Neural progenitor cell (in vitro differentiated cells): ENCODE measurements around the gene ARHGEF12. TPM values are rescaled to one million over a fixed set of nuclear protein-coding genes. Genes with fewer than 3 reads are reported as not detected.

Source experiments
- DNase-seq: peaks from one replicate; pipeline ENCODE4 v3.0.0-alpha.2; 2016; ENCODE audit warnings: low spot score
- H2AFZ ChIP-seq: fragments of 200-600 bp; sonication (generic); replicated peaks from 2 replicates; pipeline ENCODE4 v1.6.1; 2016; ENCODE audit warnings: antibody characterized with exemption
- H3F3A ChIP-seq: fragments of 200-600 bp; sonication (generic); 2 replicates; pipeline ENCODE4 v1.6.1; 2016; ENCODE audit warnings: antibody characterized with exemption, low read depth
- H3K27ac ChIP-seq: fragments of 200-600 bp; sonication (generic); 2 replicates; pipeline ENCODE4 v1.5.1; 2016; ENCODE audit warnings: mild to moderate bottlenecking
- H3K27me3 ChIP-seq: fragments of 200-600 bp; sonication (generic); 2 replicates; pipeline ENCODE4 v1.6.1; 2016; ENCODE audit warnings: mild to moderate bottlenecking, moderate library complexity
- H3K36me3 ChIP-seq: fragments of 200-600 bp; sonication (generic); 2 replicates; pipeline ENCODE4 v1.5.1; 2016
- H3K4me1 ChIP-seq: fragments of 200-600 bp; sonication (generic); 2 replicates; pipeline ENCODE4 v1.6.1; 2016; ENCODE audit warnings: mixed run types
- H3K4me2 ChIP-seq: fragments of 200-600 bp; sonication (generic); 2 replicates; pipeline ENCODE4 v1.6.1; 2016
- H3K4me3 ChIP-seq: fragments of 200-600 bp; sonication (generic); 2 replicates; pipeline ENCODE4 v1.5.1; 2016
- H3K79me2 ChIP-seq: fragments of 200-600 bp; sonication (generic); 2 replicates; pipeline ENCODE4 v1.6.1; 2016; ENCODE audit warnings: low read depth
- H3K9ac ChIP-seq: fragments of 200-600 bp; sonication (generic); 2 replicates; pipeline ENCODE4 v1.6.1; 2016
- H3K9me3 ChIP-seq: fragments of 200-600 bp; sonication (generic); 2 replicates; pipeline ENCODE4 v1.5.1; 2016; ENCODE audit warnings: low read depth
- H4K20me1 ChIP-seq: fragments of 200-600 bp; sonication (generic); 2 replicates; pipeline ENCODE4 v1.6.1; 2016; ENCODE audit warnings: low read depth
- H3K27ac Mint-ChIP-seq: 3 replicates; pipeline ENCODE4 v1.8.0; 2021; ENCODE audit warnings: mixed read lengths
- H3K27me3 Mint-ChIP-seq: 2 replicates; pipeline ENCODE4 v1.8.0; 2022; ENCODE audit warnings: low read depth, mild to moderate bottlenecking, inconsistent platforms, moderate library complexity, mixed read lengths; ENCODE audit not compliant: insufficient read depth
- H3K36me3 Mint-ChIP-seq: 3 replicates; pipeline ENCODE4 v1.8.0; 2021; ENCODE audit warnings: mixed read lengths
- H3K4me1 Mint-ChIP-seq: 3 replicates; pipeline ENCODE4 v1.8.0; 2021; ENCODE audit warnings: mixed read lengths
- H3K4me3 Mint-ChIP-seq: 3 replicates; pipeline ENCODE4 v1.8.0; 2021; ENCODE audit warnings: mild to moderate bottlenecking, moderate library complexity, mixed read lengths
- H3K9me3 Mint-ChIP-seq: 3 replicates; pipeline ENCODE4 v1.8.0; 2020; ENCODE audit warnings: mixed read lengths
- EZH2 ChIP-seq: fragments of 200-600 bp; sonication (generic); IDR thresholded peaks from 2 replicates; pipeline ENCODE4 v1.6.1; 2017; ENCODE audit warnings: antibody characterized with exemption, mild to moderate bottlenecking, moderate library complexity
- EZH2phosphoT487 ChIP-seq: fragments of 200-600 bp; sonication (generic); IDR thresholded peaks from 2 replicates; pipeline ENCODE4 v1.6.1; 2017; ENCODE audit warnings: antibody characterized with exemption
- total RNA-seq: library from RNA; depleted of rRNA; stranded (reverse); fragments of >200 nt; gene quantifications from 2 replicates; pipeline ENCODE4 v1.2.3, GENCODE V29; 2015; ENCODE audit warnings: low replicate concordance
- TF ChIP-seq, protein P1 (sequence below): fragments of 200-600 bp; sonication (generic); IDR thresholded peaks from 2 replicates; pipeline ENCODE4 v1.5.1; 2017; ENCODE audit warnings: antibody characterized with exemption, mild to moderate bottlenecking

Gene ARHGEF12
- total RNA-seq, 1 donor from 2014 or later, result 31.3 TPM

DNA sequence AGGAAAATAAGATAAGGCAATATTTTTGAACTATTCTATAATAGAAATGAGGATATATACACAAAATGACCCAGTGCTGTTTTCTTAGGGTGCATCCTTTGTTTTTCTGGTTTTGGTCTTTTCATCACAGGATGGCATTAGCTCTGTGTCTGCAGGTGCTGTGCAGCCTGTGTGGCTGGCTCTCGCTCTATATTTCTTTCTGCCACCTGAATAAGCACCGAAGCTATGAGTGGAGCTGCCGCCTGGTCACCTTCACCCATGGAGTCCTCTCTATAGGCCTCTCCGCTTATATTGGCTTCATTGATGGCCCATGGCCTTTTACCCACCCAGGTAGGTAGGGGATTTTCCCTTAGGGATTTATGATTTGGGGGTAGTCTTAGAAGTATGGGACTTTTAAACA is 8.9 kb upstream of the ARHGEF12 start:
- no peak overlapping the region for H3K27ac Mint-ChIP-seq
- no peaks in the 10 kb centered on the region for H3K9me3 Mint-ChIP-seq
- no peaks in the 10 kb centered on the region for H3K27me3 Mint-ChIP-seq
- peaks cover 6% of the 10 kb centered on the region for H3K36me3 Mint-ChIP-seq
- no peak overlapping the region for H3K4me3 Mint-ChIP-seq
- Histone ChIP-seq H4K20me1 (peaks cover 21% of the 10 kb centered on the region), H3K9ac (no peak overlapping the region), H3K27ac (no peak overlapping the region), H3K4me1 (peaks cover 10% of the 10 kb centered on the region), H3K36me3 (no peaks in the 10 kb centered on the region), H3K79me2 (peaks cover 24% of the 10 kb centered on the region), H3K27me3 (peaks cover 3% of the 10 kb centered on the region), H3K9me3 (no peaks in the 10 kb centered on the region), H3K4me2 (no peak overlapping the region), H2AFZ (no peak overlapping the region), H3F3A (peaks cover 23% of the 10 kb centered on the region), H3K4me3 (no peak overlapping the region)
- peaks cover 23% of the 10 kb centered on the region for H3K4me1 Mint-ChIP-seq
- DNase-seq, result no peak
- TF ChIP-seq EZH2, result no peak
- no peak for TF ChIP-seq EZH2phosphoT487
- TF ChIP-seq, protein P1, sequence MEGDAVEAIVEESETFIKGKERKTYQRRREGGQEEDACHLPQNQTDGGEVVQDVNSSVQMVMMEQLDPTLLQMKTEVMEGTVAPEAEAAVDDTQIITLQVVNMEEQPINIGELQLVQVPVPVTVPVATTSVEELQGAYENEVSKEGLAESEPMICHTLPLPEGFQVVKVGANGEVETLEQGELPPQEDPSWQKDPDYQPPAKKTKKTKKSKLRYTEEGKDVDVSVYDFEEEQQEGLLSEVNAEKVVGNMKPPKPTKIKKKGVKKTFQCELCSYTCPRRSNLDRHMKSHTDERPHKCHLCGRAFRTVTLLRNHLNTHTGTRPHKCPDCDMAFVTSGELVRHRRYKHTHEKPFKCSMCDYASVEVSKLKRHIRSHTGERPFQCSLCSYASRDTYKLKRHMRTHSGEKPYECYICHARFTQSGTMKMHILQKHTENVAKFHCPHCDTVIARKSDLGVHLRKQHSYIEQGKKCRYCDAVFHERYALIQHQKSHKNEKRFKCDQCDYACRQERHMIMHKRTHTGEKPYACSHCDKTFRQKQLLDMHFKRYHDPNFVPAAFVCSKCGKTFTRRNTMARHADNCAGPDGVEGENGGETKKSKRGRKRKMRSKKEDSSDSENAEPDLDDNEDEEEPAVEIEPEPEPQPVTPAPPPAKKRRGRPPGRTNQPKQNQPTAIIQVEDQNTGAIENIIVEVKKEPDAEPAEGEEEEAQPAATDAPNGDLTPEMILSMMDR, result no peak

DNA sequence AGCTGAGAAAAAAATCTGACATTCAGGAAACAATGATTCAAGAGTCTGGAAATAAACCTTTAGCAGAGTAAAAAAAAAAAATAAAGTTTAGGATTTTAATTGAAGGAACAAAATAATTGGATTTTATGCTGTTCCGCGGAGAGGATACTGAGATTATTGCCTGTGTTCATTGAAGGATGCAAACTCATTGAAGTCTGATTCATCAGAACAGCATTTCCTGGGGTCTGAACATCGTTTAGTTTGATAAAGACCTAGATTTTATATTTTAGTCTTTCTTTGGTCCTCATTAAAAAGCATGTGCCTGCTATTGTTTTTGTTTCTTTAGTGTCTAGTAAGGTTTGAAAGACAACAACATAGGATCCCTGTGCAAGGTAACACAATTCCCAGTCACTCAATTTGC is 6.7 kb upstream of the ARHGEF12 start:
- Histone ChIP-seq H4K20me1 (peaks cover 21% of the 10 kb centered on the region), H3K27ac (no peak overlapping the region)

DNA sequence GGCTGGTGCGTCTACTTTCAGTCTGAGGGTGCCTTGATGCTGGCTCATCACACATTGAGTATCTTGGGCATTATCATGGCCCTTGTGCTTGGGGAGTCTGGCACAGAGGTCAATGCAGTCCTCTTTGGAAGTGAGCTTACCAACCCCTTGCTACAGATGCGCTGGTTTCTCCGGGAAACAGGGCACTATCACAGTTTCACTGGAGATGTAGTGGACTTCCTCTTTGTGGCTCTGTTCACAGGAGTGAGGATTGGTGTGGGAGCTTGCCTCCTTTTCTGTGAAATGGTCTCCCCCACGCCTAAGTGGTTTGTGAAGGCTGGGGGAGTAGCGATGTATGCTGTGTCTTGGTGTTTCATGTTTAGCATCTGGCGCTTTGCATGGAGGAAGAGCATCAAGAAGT is 6.2 kb upstream of the ARHGEF12 start:
- Mint-ChIP-seq H3K27me3 (no peaks in the 10 kb centered on the region), H3K36me3 (peaks cover 6% of the 10 kb centered on the region), H3K27ac (no peak overlapping the region), H3K9me3 (no peaks in the 10 kb centered on the region), H3K4me3 (no peak overlapping the region), H3K4me1 (peaks cover 22% of the 10 kb centered on the region)
- Histone ChIP-seq H3K36me3 (no peaks in the 10 kb centered on the region), H3F3A (peaks cover 24% of the 10 kb centered on the region), H4K20me1 (peaks cover 21% of the 10 kb centered on the region), H3K79me2 (peaks cover 24% of the 10 kb centered on the region), H3K9ac (no peak overlapping the region), H3K4me3 (no peak overlapping the region), H3K9me3 (no peaks in the 10 kb centered on the region), H3K27me3 (no peaks in the 10 kb centered on the region), H2AFZ (no peak overlapping the region), H3K27ac (no peak overlapping the region), H3K4me1 (peaks cover 10% of the 10 kb centered on the region), H3K4me2 (no peak overlapping the region)
- DNase-seq, result no peak
- TF ChIP-seq EZH2 (no peak), EZH2phosphoT487 (no peak)
- TF ChIP-seq, protein P1, result no peak

More for the DNA sequence above, 6.7 kb upstream of the ARHGEF12 start:
- H3K36me3 Mint-ChIP-seq, result peaks cover 6% of the 10 kb centered on the region
- H3K27ac Mint-ChIP-seq, result no peak overlapping the region
- DNase-seq, result no peak
- no peak overlapping the region for H3K4me2 ChIP-seq
- H3K4me1 ChIP-seq, result peaks cover 10% of the 10 kb centered on the region
- H3K27me3 ChIP-seq, result no peaks in the 10 kb centered on the region
- H3K4me3 ChIP-seq, result no peak overlapping the region
- peaks cover 24% of the 10 kb centered on the region for H3F3A ChIP-seq
- no peaks in the 10 kb centered on the region for H3K36me3 ChIP-seq
- no peaks in the 10 kb centered on the region for H3K9me3 ChIP-seq
- no peaks in the 10 kb centered on the region for H3K27me3 Mint-ChIP-seq
- no peak overlapping the region for H3K4me3 Mint-ChIP-seq
- H3K9me3 Mint-ChIP-seq, result no peaks in the 10 kb centered on the region
- peaks cover 23% of the 10 kb centered on the region for H3K4me1 Mint-ChIP-seq
- H2AFZ ChIP-seq, result no peak overlapping the region
- peaks cover 24% of the 10 kb centered on the region for H3K79me2 ChIP-seq
- TF ChIP-seq EZH2, result no peak
- no peak for TF ChIP-seq EZH2phosphoT487
- TF ChIP-seq, protein P1, result no peak
- no peak overlapping the region for H3K9ac ChIP-seq
